K562 (cell line): ENCODE measurements around the gene SLMAP. TPM values are rescaled to one million over a fixed set of nuclear protein-coding genes. Genes with fewer than 3 reads are reported as not detected.
A peak's percentile ranks its signal among the peaks of the same experiment; 100 is the strongest.

Experiments used
- ATAC-seq: fragments of 200-7000 bp; cut with Tn5 transposase; 3 replicates; pipeline ENCODE4 v1.9.1; 2020; ENCODE audit warnings: moderate library complexity
- BruUV-seq: library from RNA; stranded (reverse); fragments of 400-500 nt; replicated peaks from 2 replicates; lab custom pipeline; 2021; lab: Mats Ljungman, UMichigan
- CTCF ChIA-PET: fragments of 300-600 bp; formaldehyde crosslinking; extraction: SDS; loops from one replicate; lab custom pipeline; 2021; ENCODE audit warnings: low intra/inter-chr PET ratio; lab: Yijun Ruan, JAX
- POLR2A ChIA-PET: fragments of 300-600, 350-650 bp; sonication (Branson Sonifier 250); formaldehyde crosslinking; extraction: SDS; loops from one replicate; lab custom pipeline; 2021; ENCODE audit warnings: antibody characterized with exemption, inconsistent platforms; lab: Yijun Ruan, JAX
- DNase-seq, 4 experiments: peaks; one replicate each; pipeline versions ENCODE4 v3.0.0 to v3.0.0-alpha.2; 2011 to 2018; ENCODE audit warnings: low spot score in 3 of 4, mixed read lengths in 3 of 4; ENCODE audit errors: extremely low read depth in 1 of 4
- FAIRE-seq: peaks from 2 replicates; lab custom pipeline; 2011; peaks lifted over from hg19 to GRCh38; lab: Jason Lieb, UNC
- H2AFZ ChIP-seq: 2 replicates; pipeline ENCODE4 v1.6.0; 2011; ENCODE audit warnings: low read depth, low read length, control low read depth, inconsistent platforms
- H3K27ac ChIP-seq: fragments of 200-600 bp; 3 replicates; pipeline ENCODE4 v1.8.0; 2011; ENCODE audit warnings: low read depth, mild to moderate bottlenecking, control low read depth, inconsistent platforms, low read length, moderate library complexity, mixed read lengths; ENCODE audit errors: extremely low read depth
- H3K27me3 ChIP-seq, 2 experiments: fragments of 300-600 bp in 1 of 2; 2 replicates in 1 of 2; 3 replicates in 1 of 2; pipeline versions ENCODE4 v1.6.0 to v1.8.0; 2011; ENCODE audit warnings: inconsistent platforms in 2 of 2, low read length in 2 of 2, mild to moderate bottlenecking in 1 of 2, mixed read lengths in 1 of 2, moderate library complexity in 1 of 2; ENCODE audit not compliant: control insufficient read depth in 2 of 2, insufficient read depth in 2 of 2
- H3K36me3 ChIP-seq: fragments of 300-600 bp; 3 replicates; pipeline ENCODE4 v1.8.0; 2011; ENCODE audit warnings: mild to moderate bottlenecking, low read length, inconsistent platforms; ENCODE audit not compliant: control insufficient read depth, insufficient read depth
- H3K4me1 ChIP-seq, 2 experiments: fragments of 200-600 bp in 1 of 2; replicated peaks in 1 of 2; 2 replicates in 1 of 2; 3 replicates in 1 of 2; pipeline versions ENCODE4 v1.5.1 to v1.8.0; 2011; ENCODE audit warnings: inconsistent platforms in 2 of 2, low read length in 2 of 2, mild to moderate bottlenecking in 1 of 2, mixed read lengths in 1 of 2, moderate library complexity in 1 of 2; ENCODE audit not compliant: control insufficient read depth in 2 of 2, insufficient read depth in 2 of 2
- H3K4me2 ChIP-seq: 2 replicates; pipeline ENCODE4 v1.6.1; 2011; ENCODE audit warnings: low read length, control low read depth, inconsistent platforms, mixed read lengths; ENCODE audit not compliant: insufficient read depth
- H3K4me3 ChIP-seq: fragments of 200-600 bp; sonication (generic), shearing (Covaris generic); 2 replicates; pipeline ENCODE4 v1.5.1; 2016; ENCODE audit warnings: control low read depth, inconsistent platforms
- H3K79me2 ChIP-seq: fragments of 200-600 bp; 3 replicates; pipeline ENCODE4 v1.8.0; 2011; ENCODE audit warnings: low read length, inconsistent platforms; ENCODE audit not compliant: control insufficient read depth, insufficient read depth
- H3K9ac ChIP-seq, 2 experiments: 2 replicates each; pipeline versions ENCODE4 v1.6.0 to v1.6.1; 2011; ENCODE audit warnings: low read depth in 2 of 2, low read length in 2 of 2, control low read depth in 1 of 2, inconsistent platforms in 1 of 2, mild to moderate bottlenecking in 1 of 2, mixed read lengths in 1 of 2; ENCODE audit not compliant: insufficient read depth in 1 of 2
- H3K9me1 ChIP-seq: one replicate; pipeline ENCODE4 v1.6.0; 2011; ENCODE audit warnings: inconsistent platforms, mild to moderate bottlenecking, low read length, moderate library complexity; ENCODE audit not compliant: control insufficient read depth, insufficient read depth
- H3K9me3 ChIP-seq: replicated peaks from 2 replicates; pipeline ENCODE4 v1.5.1; 2011; ENCODE audit warnings: low read depth, low read length, inconsistent platforms; ENCODE audit not compliant: control insufficient read depth, insufficient read depth
- H4K20me1 ChIP-seq: replicated peaks from 2 replicates; pipeline ENCODE4 v1.6.1; 2011; ENCODE audit warnings: low read length, inconsistent platforms, mixed read lengths; ENCODE audit not compliant: control insufficient read depth, insufficient read depth
- ARID3A ChIP-seq: IDR thresholded peaks from 2 replicates; pipeline ENCODE4 v1.6.1; 2012; ENCODE audit warnings: low read depth, low read length, improper control_type of control experiment, borderline replicate concordance
- CREM ChIP-seq: IDR thresholded peaks from 2 replicates; pipeline ENCODE4 v1.6.1; 2014; ENCODE audit warnings: antibody characterized with exemption, low read depth
- JUNB ChIP-seq: fragments of 450-650 bp; formaldehyde crosslinking; conservative IDR thresholded peaks from 2 replicates; pipeline ENCODE4 v1.4.0; 2020; ENCODE audit warnings: mild to moderate bottlenecking
- NFIC ChIP-seq: fragments of 450-650 bp; IDR thresholded peaks from 2 replicates; pipeline ENCODE4 v1.6.1; 2017; ENCODE audit warnings: mild to moderate bottlenecking, inconsistent platforms
- PHF20 ChIP-seq: fragments of 450-650 bp; IDR thresholded peaks from 2 replicates; pipeline ENCODE4 v1.6.1; 2018; ENCODE audit not compliant: partially characterized antibody
- POLR3A ChIP-seq: IDR thresholded peaks from 2 replicates; pipeline ENCODE4 v1.6.1; 2011; ENCODE audit warnings: borderline replicate concordance, mild to moderate bottlenecking, moderate library complexity; ENCODE audit not compliant: insufficient read length, insufficient read depth; ENCODE audit errors: extremely low read depth
- ZBTB12 ChIP-seq: fragments of 250-450 bp; sonication (Bioruptor Pico); IDR thresholded peaks from 2 replicates; pipeline ENCODE4 v1.4.0; 2020
- ZFP91 ChIP-seq: sonication (generic); formaldehyde crosslinking; IDR thresholded peaks from 2 replicates; pipeline ENCODE4 v1.8.0; 2022; ENCODE audit warnings: mild to moderate bottlenecking, missing genetic modification reagents
- ZNF780A ChIP-seq: fragments of 250-450 bp; sonication (Bioruptor Pico); IDR thresholded peaks from 2 replicates; pipeline ENCODE4 v1.5.0; 2021; ENCODE audit warnings: mild to moderate bottlenecking
- WGBS: fragments of 100-300 bp; shearing (Covaris generic); methylation state at CpG from one replicate; pipeline ENCODE4 v1.1.6; 2016; ENCODE audit warnings: low coverage, mixed read lengths; ENCODE audit not compliant: insufficient coverage; ENCODE audit errors: missing lambda C conversion rate; 5-methylcytosine and 5-hydroxymethylcytosine counted together
- in situ Hi-C: fragments of 300-500 bp; cut with MboI; formaldehyde crosslinking; loops from 4 replicates; pipeline ENCODE4 v1.15.0; 2018; ENCODE audit warnings: inconsistent platforms, mixed read lengths
- intact Hi-C: fragments of 100-400 bp; cut with micrococcal nuclease; formaldehyde crosslinking; loops from 2 replicates; pipeline ENCODE4 v1.14.2; 2022
- polyA plus RNA-seq, 8 experiments: library from polyadenylated mRNA; depleted of rRNA in 4 of 8; stranded (reverse) in 5 of 8; unstranded in 3 of 8; fragments of >200 nt; fragmentation: Nextera tagmentation in 2 of 8; fragmentation: Illumina TruSeq in 1 of 8; extraction: Ambion mirVana in 2 of 8; extraction: Trizol in 1 of 8; gene quantifications; 2 replicates each; pipeline versions ENCODE4 v1.2.1 to v1.2.3, GENCODE V29; 2011 to 2014; ENCODE audit warnings: inconsistent platforms in 1 of 8, missing spikeins in 1 of 8
- total RNA-seq, 7 experiments: library from RNA; depleted of rRNA in 6 of 7; stranded (reverse); fragments of >200 nt in 6 of 7; fragmentation: Illumina TruSeq in 2 of 7; extraction: Trizol in 2 of 7; gene quantifications; 2 replicates each; pipeline versions ENCODE4 v1.2.1 to v1.2.3, GENCODE V29; 2011 to 2021; ENCODE audit warnings: low replicate concordance in 1 of 7

Gene SLMAP
- total and polyA plus RNA-seq, 9 of the 15 experiments (the other 6 are each of a cell fraction or from before 2014, with no cell fraction given), result 12.1 to 50.7 (median 28.3) TPM

DNA sequence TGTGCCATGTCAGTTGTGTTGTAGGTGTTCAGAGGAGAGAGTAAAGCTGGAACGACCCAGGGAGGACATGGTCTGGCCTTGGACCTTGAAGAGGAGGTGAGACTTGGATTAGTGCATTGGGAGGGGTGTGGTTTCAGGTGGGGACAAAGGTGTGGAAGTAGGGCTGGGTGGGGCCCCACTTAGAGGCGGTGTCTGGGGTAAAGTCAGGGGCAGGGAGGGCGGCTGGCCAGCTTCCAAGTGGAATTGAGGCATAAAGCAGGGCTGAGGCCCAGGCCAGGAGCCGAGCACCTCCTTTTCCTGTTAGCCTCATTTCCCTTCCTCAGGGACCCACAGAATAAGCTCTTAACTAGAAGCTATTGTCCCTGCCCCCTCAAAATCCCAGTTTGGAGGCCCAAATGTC lies 215.9 kb downstream of the SLMAP start:
- ChIA-PET CTCF (no interaction called here), POLR2A (interaction anchor here (0.6 kb wide), 2 partner anchors 20 to 49 kb away, joined by 3 read pairs; no protein-coding TSS in a partner anchor)
- Histone ChIP-seq H3K4me1 (peaks cover 0 to 7% of the 10 kb centered on the region in 2 experiments; a peak in 3 of 5 replicates), H3K9ac (no peak overlapping the region), H3K9me3 (no peaks in the 10 kb centered on the region), H3K9me1 (no peaks in the 10 kb centered on the region), H2AFZ (no peak overlapping the region), H3K4me2 (no peak overlapping the region), H3K4me3 (no peak overlapping the region), H3K27me3 (peaks cover 0 to 5% of the 10 kb centered on the region in 2 experiments; a peak in 1 of 5 replicates), H3K27ac (no peak overlapping the region), H3K36me3 (no peaks in the 10 kb centered on the region), H3K79me2 (no peaks in the 10 kb centered on the region), H4K20me1 (no peaks in the 10 kb centered on the region)
- 25% methylated on average over 2 of the region's 4 CpGs for WGBS
- in situ Hi-C loops (no loop called here), intact Hi-C loops (no loop called here)
- ATAC-seq (no peak), FAIRE-seq (no peak), DNase-seq (no peak)
- no TSS peak for BruUV-seq
- no peak for TF ChIP-seq POLR3A
- TF ChIP-seq NFIC, result peak; percentile 15; the same call in 1 of the 2 replicates

DNA sequence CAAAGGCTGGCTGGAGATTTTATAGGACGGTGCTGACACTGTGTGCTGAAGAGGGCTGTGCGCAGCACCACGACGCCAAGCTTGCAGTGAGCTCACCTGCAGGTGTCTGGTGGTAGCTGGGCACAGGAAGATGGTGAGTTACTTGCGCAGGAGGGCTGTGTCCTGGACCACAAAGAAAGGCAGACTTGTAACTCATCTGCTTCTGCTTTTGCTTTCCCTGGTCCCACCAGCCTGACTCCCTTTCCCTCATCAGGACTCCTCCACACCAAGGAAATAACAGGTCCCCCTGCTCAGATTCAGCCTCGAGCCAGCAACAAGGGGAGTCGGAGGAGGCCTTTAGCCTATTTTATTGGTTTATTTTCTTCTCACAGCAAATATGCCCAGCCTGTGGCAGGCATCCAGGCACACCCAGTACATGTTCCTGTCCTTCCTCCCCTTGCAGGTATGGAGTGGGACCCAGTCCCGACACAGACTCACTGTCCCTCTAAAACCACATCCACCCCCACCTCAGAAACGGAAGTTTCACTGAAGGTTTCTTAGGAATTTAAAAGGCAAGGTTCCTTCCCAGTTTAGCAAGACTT lies 216.5 kb downstream of the SLMAP start:
- WGBS, result 50% methylated on average over 4 of the region's 9 CpGs
- Histone ChIP-seq H3K4me1 (peaks cover 0 to 7% of the 10 kb centered on the region in 2 experiments; a peak in 3 of 5 replicates), H2AFZ (no peak overlapping the region), H3K79me2 (no peaks in the 10 kb centered on the region), H3K27me3 (peaks cover 0 to 5% of the 10 kb centered on the region in 2 experiments; a peak in 1 of 5 replicates), H3K4me3 (no peak overlapping the region), H3K9me1 (no peaks in the 10 kb centered on the region), H3K4me2 (no peak overlapping the region), H3K27ac (no peak overlapping the region), H4K20me1 (no peaks in the 10 kb centered on the region), H3K9ac (no peak overlapping the region), H3K36me3 (no peaks in the 10 kb centered on the region), H3K9me3 (no peaks in the 10 kb centered on the region)
- ATAC-seq (no peak), DNase-seq (no peak), FAIRE-seq (no peak)
- in situ Hi-C loops, result no loop called here
- intact Hi-C loops, result no loop called here
- CTCF ChIA-PET, result no interaction called here
- POLR2A ChIA-PET, result interaction anchor here (0.6 kb wide), 1 partner anchor 20 kb away, joined by 3 read pairs; no protein-coding TSS in a partner anchor
- BruUV-seq, result no TSS peak
- TF ChIP-seq ZFP91 (CRISPR knock-in tag) (no peak), ZBTB12 (CRISPR knock-in tag) (no peak), CREM (no peak), PHF20 (no peak), ARID3A (no peak), JUNB (no peak), ZNF780A (no peak)
